Measurements from ENCODE around the gene MMP11. TPM values are rescaled to one million over a fixed set of nuclear protein-coding genes. Genes with fewer than 3 reads are reported as not detected.

MMP11 gene
- total and polyA plus RNA-seq, 2 of the 13 experiments (the other 11 are each of a cell fraction or from before 2014, with no cell fraction given): 8.9 to 28.6 TPM

DNA sequence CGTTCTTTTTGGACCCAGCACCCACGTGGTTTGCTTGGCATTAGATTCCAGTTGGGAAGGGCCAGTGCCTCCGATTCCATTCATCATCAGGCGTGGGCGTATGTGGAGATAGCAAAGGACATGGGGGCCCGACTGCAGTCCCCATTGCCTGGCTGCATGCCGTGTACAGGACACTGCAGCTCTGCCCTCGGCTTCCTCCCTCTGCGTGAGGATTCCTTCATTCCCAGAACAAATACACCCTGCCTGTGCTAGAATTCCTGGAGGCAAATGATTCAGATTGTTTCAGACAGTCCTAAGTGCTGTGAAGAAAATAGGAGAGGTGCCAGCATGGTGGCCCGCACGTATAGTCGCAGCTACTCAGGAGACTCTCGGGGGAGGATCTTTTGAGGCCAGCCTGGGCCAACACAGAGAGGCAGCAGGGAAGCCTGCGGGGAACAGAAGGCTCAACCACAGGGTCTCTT lies 50.7 kb downstream of the MMP11 start:
- H3K27ac ChIP-seq (ENCODE audit: extremely low read length, insufficient read depth, low read length): no peak overlapping the region
- FAIRE-seq: no peak
- TF ChIP-seq MEIS1 (CRISPR knock-in tag; IDR thresholded peaks at IDR 0.05; ENCODE audit: borderline replicate concordance): no peak
- TF ChIP-seq ZNF558 (CRISPR knock-in tag; IDR thresholded peaks at IDR 0.05; ENCODE audit: borderline replicate concordance): no peak
- no peak for TF ChIP-seq NCOR1 (IDR thresholded peaks at IDR 0.05; ENCODE audit: borderline replicate concordance, low read length)
- TF ChIP-seq, protein P1, sequence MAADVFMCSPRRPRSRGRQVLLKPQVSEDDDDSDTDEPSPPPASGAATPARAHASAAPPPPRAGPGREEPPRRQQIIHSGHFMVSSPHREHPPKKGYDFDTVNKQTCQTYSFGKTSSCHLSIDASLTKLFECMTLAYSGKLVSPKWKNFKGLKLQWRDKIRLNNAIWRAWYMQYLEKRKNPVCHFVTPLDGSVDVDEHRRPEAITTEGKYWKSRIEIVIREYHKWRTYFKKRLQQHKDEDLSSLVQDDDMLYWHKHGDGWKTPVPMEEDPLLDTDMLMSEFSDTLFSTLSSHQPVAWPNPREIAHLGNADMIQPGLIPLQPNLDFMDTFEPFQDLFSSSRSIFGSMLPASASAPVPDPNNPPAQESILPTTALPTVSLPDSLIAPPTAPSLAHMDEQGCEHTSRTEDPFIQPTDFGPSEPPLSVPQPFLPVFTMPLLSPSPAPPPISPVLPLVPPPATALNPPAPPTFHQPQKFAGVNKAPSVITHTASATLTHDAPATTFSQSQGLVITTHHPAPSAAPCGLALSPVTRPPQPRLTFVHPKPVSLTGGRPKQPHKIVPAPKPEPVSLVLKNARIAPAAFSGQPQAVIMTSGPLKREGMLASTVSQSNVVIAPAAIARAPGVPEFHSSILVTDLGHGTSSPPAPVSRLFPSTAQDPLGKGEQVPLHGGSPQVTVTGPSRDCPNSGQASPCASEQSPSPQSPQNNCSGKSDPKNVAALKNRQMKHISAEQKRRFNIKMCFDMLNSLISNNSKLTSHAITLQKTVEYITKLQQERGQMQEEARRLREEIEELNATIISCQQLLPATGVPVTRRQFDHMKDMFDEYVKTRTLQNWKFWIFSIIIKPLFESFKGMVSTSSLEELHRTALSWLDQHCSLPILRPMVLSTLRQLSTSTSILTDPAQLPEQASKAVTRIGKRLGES (CRISPR knock-in tag; IDR thresholded peaks at IDR 0.05; ENCODE audit: borderline replicate concordance): no peak
- no peak for TF ChIP-seq MED13 (CRISPR knock-in tag; IDR thresholded peaks at IDR 0.05)
- no peak for TF ChIP-seq GPN1 (CRISPR knock-in tag; IDR thresholded peaks at IDR 0.05; ENCODE audit: borderline replicate concordance)
- TF ChIP-seq RXRA (CRISPR knock-in tag; IDR thresholded peaks at IDR 0.05): no peak
- TF ChIP-seq, protein P2, sequence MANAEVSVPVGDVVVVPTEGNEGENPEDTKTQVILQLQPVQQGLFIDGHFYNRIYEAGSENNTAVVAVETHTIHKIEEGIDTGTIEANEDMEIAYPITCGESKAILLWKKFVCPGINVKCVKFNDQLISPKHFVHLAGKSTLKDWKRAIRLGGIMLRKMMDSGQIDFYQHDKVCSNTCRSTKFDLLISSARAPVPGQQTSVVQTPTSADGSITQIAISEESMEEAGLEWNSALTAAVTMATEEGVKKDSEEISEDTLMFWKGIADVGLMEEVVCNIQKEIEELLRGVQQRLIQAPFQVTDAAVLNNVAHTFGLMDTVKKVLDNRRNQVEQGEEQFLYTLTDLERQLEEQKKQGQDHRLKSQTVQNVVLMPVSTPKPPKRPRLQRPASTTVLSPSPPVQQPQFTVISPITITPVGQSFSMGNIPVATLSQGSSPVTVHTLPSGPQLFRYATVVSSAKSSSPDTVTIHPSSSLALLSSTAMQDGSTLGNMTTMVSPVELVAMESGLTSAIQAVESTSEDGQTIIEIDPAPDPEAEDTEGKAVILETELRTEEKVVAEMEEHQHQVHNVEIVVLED (CRISPR knock-in tag; IDR thresholded peaks at IDR 0.05; ENCODE audit: borderline replicate concordance): no peak
- TF ChIP-seq ZNF44 (CRISPR knock-in tag; IDR thresholded peaks at IDR 0.05): no peak
- no peak for TF ChIP-seq FLYWCH1 (CRISPR knock-in tag; IDR thresholded peaks at IDR 0.05)
- TF ChIP-seq GFI1 (CRISPR knock-in tag; IDR thresholded peaks at IDR 0.05; ENCODE audit: borderline replicate concordance): no peak
- TF ChIP-seq BHLHE40 (IDR thresholded peaks at IDR 0.05; ENCODE audit: low read length): no peak

More for the DNA sequence above, 50.7 kb downstream of the MMP11 start:
- DNase-seq (ENCODE audit: low spot score): no peak
- H2AFZ ChIP-seq (ENCODE audit: low read length): no peak overlapping the region
- WGBS (ENCODE audit: low lambda C conversion rate): 98% methylated on average over 8 of the region's 14 CpGs
- peaks cover 24% of the 10 kb centered on the region for H3K4me1 ChIP-seq (ENCODE audit: insufficient read depth, low read length)
- no peak for ATAC-seq
- no peaks in the 10 kb centered on the region for H3K79me2 ChIP-seq (ENCODE audit: insufficient read depth, low read length)
- intact Hi-C loops (cut with micrococcal nuclease; ENCODE audit: unreplicated experiment) (no loop called here), in situ Hi-C loops (cut with HindIII; ENCODE audit: extremely low pct_ligation_motif_present, low pct_unique_long_range_greater_than_20kb) (no loop called here)
- no peaks in the 10 kb centered on the region for H4K20me1 ChIP-seq (ENCODE audit: insufficient read depth, low read length)
- H3K27me3 ChIP-seq (ENCODE audit: control insufficient read depth in 1 of 2, insufficient read depth in 2 of 2, low read length in 2 of 2): no peaks in the 10 kb centered on the region
- no TSS peak for BruUV-seq (replicated peaks)
- no peak overlapping the region for H3K9ac ChIP-seq (ENCODE audit: insufficient read depth, low read depth, low read length)
- no peaks in the 10 kb centered on the region for H3K9me3 ChIP-seq (ENCODE audit: low read length)
- no peak overlapping the region for H3K4me3 ChIP-seq (replicated peaks in 1 of 3; ENCODE audit: insufficient read depth in 1 of 3, low read depth in 2 of 3, low read length in 3 of 3)
- no peak overlapping the region for H3K4me2 ChIP-seq (ENCODE audit: low read depth, low read length)
- ChIA-PET POLR2A (no interaction called here), CTCF (ENCODE audit: low intra/inter-chr PET ratio, low total read pairs) (no interaction called here)
- H3K36me3 ChIP-seq (replicated peaks in 1 of 2; ENCODE audit: control insufficient read depth in 1 of 2, insufficient read depth in 2 of 2, low read length in 2 of 2): peaks cover 55 to 76% of the 10 kb centered on the region in 2 experiments
